IMR-90 (cell line): ENCODE measurements around the gene ERP27. TPM values are rescaled to one million over a fixed set of nuclear protein-coding genes. Genes with fewer than 3 reads are reported as not detected.

Experiments
- ATAC-seq: fragments of 200-7000 bp; cut with Tn5 transposase; 2 replicates; pipeline ENCODE4 v1.9.1; 2020; ENCODE audit warnings: low read depth, mild to moderate bottlenecking, moderate library complexity
- BruUV-seq: library from RNA; stranded (reverse); fragments of 400-500 nt; replicated peaks from 2 replicates; lab custom pipeline; 2021; lab: Mats Ljungman, UMichigan
- CTCF ChIA-PET: fragments of 300-600 bp; formaldehyde crosslinking; extraction: SDS; loops from one replicate; lab custom pipeline; 2021; ENCODE audit warnings: antibody characterized with exemption; lab: Yijun Ruan, JAX
- POLR2A ChIA-PET: fragments of 300-600 bp; sonication (Branson Sonifier 250); formaldehyde crosslinking; loops from one replicate; lab custom pipeline; 2022; ENCODE audit warnings: antibody characterized with exemption; ENCODE audit not compliant: unreplicated experiment; lab: Charles Lee
- DNase-seq: peaks from one replicate; pipeline ENCODE4 v3.0.0; 2013
- H2AFZ ChIP-seq: replicated peaks from 2 replicates; pipeline ENCODE3; 2013; ENCODE audit warnings: low read length, mild to moderate bottlenecking; ENCODE audit not compliant: poor library complexity
- H2AK5ac ChIP-seq: 2 replicates; pipeline ENCODE4 v1.6.1; 2013; ENCODE audit warnings: low read depth, low read length, inconsistent platforms
- H2AK9ac ChIP-seq: replicated peaks from 2 replicates; pipeline ENCODE3; 2013; ENCODE audit warnings: mild to moderate bottlenecking, low read depth, low read length, moderate library complexity; ENCODE audit not compliant: poor library complexity
- H2BK120ac ChIP-seq: 2 replicates; pipeline ENCODE4 v1.6.1; 2013; ENCODE audit warnings: low read depth, low read length, inconsistent platforms
- H2BK15ac ChIP-seq: 3 replicates; pipeline ENCODE4 v1.6.1; 2013; ENCODE audit warnings: low read depth, low read length, inconsistent platforms
- H2BK20ac ChIP-seq: 2 replicates; pipeline ENCODE4 v1.6.1; 2013; ENCODE audit warnings: low read depth, mild to moderate bottlenecking, inconsistent platforms, low read length, moderate library complexity
- H2BK5ac ChIP-seq: 2 replicates; pipeline ENCODE4 v1.6.1; 2013; ENCODE audit warnings: mild to moderate bottlenecking, low read depth, low read length, inconsistent platforms; ENCODE audit not compliant: poor library complexity, severe bottlenecking
- H3K14ac ChIP-seq: replicated peaks from 2 replicates; pipeline ENCODE4 v1.6.1; 2013; ENCODE audit warnings: low read depth, low read length, inconsistent platforms
- H3K18ac ChIP-seq: 2 replicates; pipeline ENCODE4 v1.6.1; 2013; ENCODE audit warnings: low read depth, low read length, control low read depth
- H3K23ac ChIP-seq: 2 replicates; pipeline ENCODE4 v1.6.1; 2013; ENCODE audit warnings: low read depth, low read length, inconsistent platforms
- H3K27ac ChIP-seq: 2 replicates; pipeline ENCODE4 v1.5.1; 2013; ENCODE audit warnings: mild to moderate bottlenecking, control low read depth, low read length; ENCODE audit not compliant: insufficient read depth
- H3K27me3 ChIP-seq: 2 replicates; pipeline ENCODE4 v1.6.1; 2013; ENCODE audit warnings: low read length; ENCODE audit not compliant: control insufficient read depth, insufficient read depth
- H3K36me3 ChIP-seq: 2 replicates; pipeline ENCODE4 v1.6.1; 2013; ENCODE audit warnings: low read length, mixed read lengths; ENCODE audit not compliant: control insufficient read depth, insufficient read depth
- H3K4ac ChIP-seq: 2 replicates; pipeline ENCODE4 v1.6.1; 2013; ENCODE audit warnings: low read depth, low read length, inconsistent platforms
- H3K4me1 ChIP-seq: 2 replicates; pipeline ENCODE4 v1.6.1; 2013; ENCODE audit warnings: low read length, mixed read lengths; ENCODE audit not compliant: control insufficient read depth, insufficient read depth
- H3K4me2 ChIP-seq: 2 replicates; pipeline ENCODE4 v1.6.1; 2013; ENCODE audit warnings: low read depth, mild to moderate bottlenecking, control low read depth, low read length, moderate library complexity
- H3K4me3 ChIP-seq: 2 replicates; pipeline ENCODE4 v1.5.1; 2013; ENCODE audit warnings: low read depth, mild to moderate bottlenecking, control low read depth, low read length, moderate library complexity; ENCODE audit not compliant: insufficient read depth
- H3K56ac ChIP-seq: 2 replicates; pipeline ENCODE4 v1.6.1; 2013; ENCODE audit warnings: low read length, inconsistent platforms; ENCODE audit not compliant: insufficient read depth; ENCODE audit errors: extremely low read depth
- H3K79me1 ChIP-seq, 2 experiments: 2 replicates each; pipeline ENCODE4 v1.6.1; 2013; ENCODE audit warnings: low read length in 2 of 2, inconsistent platforms in 1 of 2, low read depth in 1 of 2
- H3K9ac ChIP-seq: 2 replicates; pipeline ENCODE4 v1.6.1; 2013; ENCODE audit warnings: low read depth, low read length, control low read depth
- H3K9me1 ChIP-seq: 2 replicates; pipeline ENCODE4 v1.6.1; 2013; ENCODE audit warnings: low read length, inconsistent platforms; ENCODE audit not compliant: insufficient read depth
- H3K9me3 ChIP-seq: 2 replicates; pipeline ENCODE4 v1.6.1; 2013; ENCODE audit warnings: low read length; ENCODE audit not compliant: control insufficient read depth, insufficient read depth
- H4K20me1 ChIP-seq: 2 replicates; pipeline ENCODE4 v1.6.1; 2013; ENCODE audit warnings: low read length, inconsistent platforms; ENCODE audit not compliant: insufficient read depth
- H4K5ac ChIP-seq: 2 replicates; pipeline ENCODE4 v1.6.1; 2013; ENCODE audit warnings: mild to moderate bottlenecking, low read depth, low read length, control low read depth
- H4K8ac ChIP-seq, 2 experiments: 2 replicates each; pipeline ENCODE4 v1.6.1; 2013; ENCODE audit warnings: low read depth in 2 of 2, low read length in 2 of 2, control low read depth in 1 of 2, inconsistent platforms in 1 of 2
- H4K91ac ChIP-seq: 2 replicates; pipeline ENCODE4 v1.6.1; 2013; ENCODE audit warnings: low read depth, low read length, inconsistent platforms; ENCODE audit not compliant: insufficient read depth
- BHLHE40 ChIP-seq: fragments of 150-350 bp; IDR thresholded peaks from 2 replicates; pipeline ENCODE4 v1.6.1; 2016; ENCODE audit warnings: mild to moderate bottlenecking, low read depth, low read length
- CHD1 ChIP-seq: IDR thresholded peaks from 2 replicates; pipeline ENCODE4 v1.6.1; 2012; ENCODE audit warnings: low read depth, low read length, improper control_type of control experiment
- MAFK ChIP-seq: IDR thresholded peaks from 2 replicates; pipeline ENCODE4 v1.6.1; 2012; ENCODE audit warnings: low read depth, low read length, improper control_type of control experiment
- RAD21 ChIP-seq: IDR thresholded peaks from 2 replicates; pipeline ENCODE4 v1.6.1; 2012; ENCODE audit warnings: low read length, improper control_type of control experiment
- SMC3 ChIP-seq: fragments of 150-350 bp; IDR thresholded peaks from 2 replicates; pipeline ENCODE4 v1.6.1; 2016; ENCODE audit warnings: low read depth, mild to moderate bottlenecking, antibody characterized with exemption, low read length, moderate library complexity
- WGBS, 2 experiments: methylation state at CpG; one replicate each; pipeline versions ENCODE4 v1.1.5 to v1.1.7; 2013; ENCODE audit warnings: missing lambda C conversion rate in 2 of 2; ENCODE audit not compliant: insufficient read length in 1 of 2; ENCODE audit errors: extremely low coverage in 2 of 2; 5-methylcytosine and 5-hydroxymethylcytosine counted together
- dilution Hi-C: fragments of 300-500 bp; cut with HindIII; formaldehyde crosslinking; loops from one replicate; pipeline ENCODE4 v1.14.3; 2018; ENCODE audit warnings: low sequenced_read_pairs; ENCODE audit not compliant: unreplicated experiment
- in situ Hi-C: fragments of 300-500 bp; cut with MboI; formaldehyde crosslinking; loops from 3 replicates; pipeline ENCODE4 v1.14.3; 2019; ENCODE audit warnings: low sequenced_read_pairs, inconsistent platforms, mixed read lengths
- intact Hi-C: fragments of 100-400 bp; cut with micrococcal nuclease; formaldehyde crosslinking; loops from 2 replicates; pipeline ENCODE4 v1.10.0; 2022
- polyA plus RNA-seq, 3 experiments: library from polyadenylated mRNA; depleted of rRNA; stranded (reverse); fragments of >200 nt; gene quantifications; 2 replicates each; pipeline ENCODE4 v1.2.3, GENCODE V29; 2012; ENCODE audit warnings: low replicate concordance in 1 of 3
- total RNA-seq: library from RNA; depleted of rRNA; stranded (reverse); fragments of >200 nt; gene quantifications from 2 replicates; pipeline ENCODE4 v1.2.3, GENCODE V29; 2012
- TF ChIP-seq, protein P1 (sequence below): fragments of 150-350 bp; IDR thresholded peaks from 2 replicates; pipeline ENCODE4 v1.6.1; 2016; ENCODE audit warnings: low read depth, mild to moderate bottlenecking, low read length, moderate library complexity, borderline replicate concordance
- TF ChIP-seq, protein P2 (sequence below): conservative IDR thresholded peaks from 2 replicates; pipeline ENCODE4 v1.5.1; 2012; ENCODE audit warnings: mild to moderate bottlenecking, low read depth, low read length, improper control_type of control experiment

Gene ERP27
- total and polyA plus RNA-seq, 2 of the 4 experiments (the other 2 are of a cell fraction), result not detected

DNA sequence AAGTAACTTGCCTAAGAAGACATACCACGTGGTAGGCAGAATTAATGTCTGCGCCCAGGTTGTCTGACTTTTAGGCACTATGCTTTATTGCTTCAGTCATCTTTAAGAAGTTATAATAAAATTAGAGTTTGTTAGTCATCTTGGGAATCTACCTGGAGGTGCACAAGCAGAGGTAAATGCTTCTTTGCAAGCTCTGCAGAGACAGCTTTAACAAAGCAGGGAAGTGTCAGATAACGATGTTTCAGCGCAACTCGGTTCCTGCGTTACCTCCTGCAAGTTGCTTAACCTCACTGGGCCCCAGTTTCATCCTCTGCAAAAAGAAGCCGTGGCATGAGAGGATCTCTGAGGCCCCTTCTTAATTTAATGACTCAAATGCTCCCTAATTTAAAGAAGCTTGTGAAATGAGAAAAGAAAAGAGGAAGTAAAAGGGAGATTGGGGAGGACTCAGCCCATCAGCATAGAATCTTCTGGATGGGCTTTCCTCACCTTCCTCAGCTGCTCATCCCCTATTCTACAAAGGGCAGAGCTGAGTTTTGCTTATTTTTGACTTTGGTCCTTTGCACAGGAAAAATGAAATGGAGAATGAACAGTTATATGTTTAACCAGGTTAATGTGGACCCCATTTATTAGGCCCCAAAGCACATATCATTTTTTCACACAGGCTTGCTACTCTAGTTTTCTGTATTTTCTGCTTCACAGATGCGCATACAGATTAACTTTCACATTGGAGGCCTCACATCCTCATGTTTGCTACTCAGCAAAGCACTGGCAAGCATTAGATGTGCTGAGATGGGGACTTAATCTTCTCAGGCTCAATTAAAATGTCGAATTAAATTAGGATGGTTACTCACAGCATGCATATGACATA lies 17.9 kb upstream of the ERP27 start:
- H2AK9ac ChIP-seq, result no peak overlapping the region
- H4K8ac ChIP-seq, result no peak overlapping the region
- no peak overlapping the region for H2AK5ac ChIP-seq
- H3K4ac ChIP-seq, result no peak overlapping the region
- no peak overlapping the region for H4K5ac ChIP-seq
- ATAC-seq (no peak), DNase-seq (no peak)
- H2BK5ac ChIP-seq, result no peak overlapping the region
- H3K79me1 ChIP-seq, result no peaks in the 10 kb centered on the region
- no peak overlapping the region for H3K23ac ChIP-seq
- BruUV-seq, result no TSS peak
- H3K9me1 ChIP-seq, result peaks cover 5% of the 10 kb centered on the region
- no peak overlapping the region for H4K91ac ChIP-seq
- H2AFZ ChIP-seq, result no peak overlapping the region
- intact Hi-C loops, result no loop called here
- ChIA-PET POLR2A (no interaction called here), CTCF (no interaction called here)
- no peak overlapping the region for H3K4me3 ChIP-seq
- H2BK20ac ChIP-seq, result no peak overlapping the region
- in situ Hi-C loops, result no loop called here
- no peak overlapping the region for H3K14ac ChIP-seq
- no peak overlapping the region for H3K18ac ChIP-seq
- no peaks in the 10 kb centered on the region for H3K9me3 ChIP-seq
- no peaks in the 10 kb centered on the region for H4K20me1 ChIP-seq
- TF ChIP-seq BHLHE40, result no peak
- TF ChIP-seq, protein P1, sequence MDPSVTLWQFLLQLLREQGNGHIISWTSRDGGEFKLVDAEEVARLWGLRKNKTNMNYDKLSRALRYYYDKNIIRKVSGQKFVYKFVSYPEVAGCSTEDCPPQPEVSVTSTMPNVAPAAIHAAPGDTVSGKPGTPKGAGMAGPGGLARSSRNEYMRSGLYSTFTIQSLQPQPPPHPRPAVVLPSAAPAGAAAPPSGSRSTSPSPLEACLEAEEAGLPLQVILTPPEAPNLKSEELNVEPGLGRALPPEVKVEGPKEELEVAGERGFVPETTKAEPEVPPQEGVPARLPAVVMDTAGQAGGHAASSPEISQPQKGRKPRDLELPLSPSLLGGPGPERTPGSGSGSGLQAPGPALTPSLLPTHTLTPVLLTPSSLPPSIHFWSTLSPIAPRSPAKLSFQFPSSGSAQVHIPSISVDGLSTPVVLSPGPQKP, result no peak
- TF ChIP-seq MAFK, result no peak
- TF ChIP-seq RAD21, result no peak
- TF ChIP-seq, protein P2, sequence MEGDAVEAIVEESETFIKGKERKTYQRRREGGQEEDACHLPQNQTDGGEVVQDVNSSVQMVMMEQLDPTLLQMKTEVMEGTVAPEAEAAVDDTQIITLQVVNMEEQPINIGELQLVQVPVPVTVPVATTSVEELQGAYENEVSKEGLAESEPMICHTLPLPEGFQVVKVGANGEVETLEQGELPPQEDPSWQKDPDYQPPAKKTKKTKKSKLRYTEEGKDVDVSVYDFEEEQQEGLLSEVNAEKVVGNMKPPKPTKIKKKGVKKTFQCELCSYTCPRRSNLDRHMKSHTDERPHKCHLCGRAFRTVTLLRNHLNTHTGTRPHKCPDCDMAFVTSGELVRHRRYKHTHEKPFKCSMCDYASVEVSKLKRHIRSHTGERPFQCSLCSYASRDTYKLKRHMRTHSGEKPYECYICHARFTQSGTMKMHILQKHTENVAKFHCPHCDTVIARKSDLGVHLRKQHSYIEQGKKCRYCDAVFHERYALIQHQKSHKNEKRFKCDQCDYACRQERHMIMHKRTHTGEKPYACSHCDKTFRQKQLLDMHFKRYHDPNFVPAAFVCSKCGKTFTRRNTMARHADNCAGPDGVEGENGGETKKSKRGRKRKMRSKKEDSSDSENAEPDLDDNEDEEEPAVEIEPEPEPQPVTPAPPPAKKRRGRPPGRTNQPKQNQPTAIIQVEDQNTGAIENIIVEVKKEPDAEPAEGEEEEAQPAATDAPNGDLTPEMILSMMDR, result no peak
- no peak for TF ChIP-seq CHD1
- no peak for TF ChIP-seq SMC3
- H3K4me2 ChIP-seq, result no peak overlapping the region
- H3K9ac ChIP-seq, result no peak overlapping the region
- no peak overlapping the region for H3K56ac ChIP-seq
- WGBS, 2 experiments, result no CpG with 5 or more reads among the region's 9 CpGs
- no peak overlapping the region for H2BK120ac ChIP-seq
- peaks cover 10% of the 10 kb centered on the region for H3K4me1 ChIP-seq
- H3K36me3 ChIP-seq, result no peaks in the 10 kb centered on the region
- H2BK15ac ChIP-seq, result no peak overlapping the region
- no peak overlapping the region for H3K27ac ChIP-seq
- dilution Hi-C loops, result no loop called here
- no peaks in the 10 kb centered on the region for H3K27me3 ChIP-seq
